ENCODE measurements around the gene MRPL53.

DNA sequence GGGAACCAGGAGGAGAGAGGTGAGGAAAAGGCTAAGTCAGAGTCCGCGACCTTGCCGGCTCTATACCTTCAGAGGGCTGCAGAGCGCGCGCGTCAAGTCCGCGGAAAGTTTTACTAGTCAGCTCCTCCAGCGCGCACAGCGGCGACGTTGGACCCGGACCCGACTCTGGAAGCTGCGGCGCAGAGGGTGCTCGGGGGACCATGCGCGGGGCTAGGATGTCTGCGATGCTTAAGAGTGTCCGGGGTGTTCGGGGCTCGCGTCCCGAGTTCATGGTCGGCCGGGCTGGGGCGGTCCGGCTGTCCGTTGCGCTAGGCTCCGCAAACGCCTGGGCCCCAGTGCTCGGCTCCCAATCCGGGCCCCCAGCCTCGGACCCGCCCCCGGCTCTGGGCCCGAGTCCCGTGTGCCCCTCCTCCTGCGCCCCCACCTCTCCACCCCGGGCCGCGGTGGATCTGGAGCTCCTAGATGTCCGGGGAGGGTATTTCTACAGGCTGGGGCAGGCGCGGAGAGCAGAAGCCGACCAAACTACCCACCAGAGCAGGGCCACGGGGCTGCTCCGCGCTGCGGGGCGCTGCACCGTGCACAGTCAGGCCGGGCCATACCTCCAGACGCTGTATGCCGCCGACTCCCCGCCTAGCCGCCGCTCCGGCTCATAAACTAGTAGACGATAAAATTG lies 26.9 kb upstream of the MRPL53 start, which contains the start of gene LBX2:
- TF ChIP-seq ZNF274 (IDR thresholded peaks at IDR 0.05; ENCODE audit: low read depth, low read length) = no peak
- TF ChIP-seq SUZ12 (IDR thresholded peaks at IDR 0.05; ENCODE audit: extremely low read depth, insufficient read depth, insufficient read length) = peak; percentile 42
- TF ChIP-seq YY1 (IDR thresholded peaks at IDR 0.05; ENCODE audit: insufficient read depth, insufficient read length) = no peak

Measured in NT2/D1 (cell line).